HG03575 (cell line): ENCODE measurements around the gene AGPS.
"Not testable (repeated sequence)": the region's sequence is repeated elsewhere in the genome, so short reads cannot be mapped to it uniquely, and the experiment has no call there.

Experiments used
- ATAC-seq: cut with Tn5 transposase; IDR thresholded peaks from one replicate; pipeline ENCODE4 v1.9.1; 2021; ENCODE audit not compliant: unreplicated experiment, insufficient number of reproducible peaks, low FRiP score; ENCODE audit errors: extremely low read depth

The AGPS gene

GRCh38 chr2:177459756-177460155 is 67.2 kb downstream of the AGPS start:
- ATAC-seq = not testable (repeated sequence)

- no peak for ATAC-seq
Observed at GRCh38 chr2:177460973-177461585, 68.5 kb downstream of the AGPS start.

- no peak for ATAC-seq
Observed at GRCh38 chr2:177464549-177464948, 72.0 kb downstream of the AGPS start.

GRCh38 chr2:177465400-177466138 is 73.0 kb downstream of the AGPS start:
- ATAC-seq = no peak

GRCh38 chr2:177466337-177467195 is 74.0 kb downstream of the AGPS start:
- ATAC-seq = no peak

GRCh38 chr2:177467646-177468045 is 75.1 kb downstream of the AGPS start:
- ATAC-seq = no peak

GRCh38 chr2:177471990-177472389 is 79.4 kb downstream of the AGPS start:
- ATAC-seq = no peak

- ATAC-seq = no peak
Observed at GRCh38 chr2:177474301-177474700, 81.7 kb downstream of the AGPS start.

GRCh38 chr2:177474998-177475397 is 82.4 kb downstream of the AGPS start:
- ATAC-seq = no peak

- no peak for ATAC-seq
Observed at GRCh38 chr2:177476897-177477296, 84.3 kb downstream of the AGPS start.

GRCh38 chr2:177478029-177478428 is 85.5 kb downstream of the AGPS start:
- no peak for ATAC-seq

- no peak for ATAC-seq
Observed at GRCh38 chr2:177478907-177479306, 86.3 kb downstream of the AGPS start.

GRCh38 chr2:177482195-177482594 is 89.6 kb downstream of the AGPS start:
- no peak for ATAC-seq

- no peak for ATAC-seq
Observed at GRCh38 chr2:177483531-177483930, 91.0 kb downstream of the AGPS start.

GRCh38 chr2:177484180-177484795 is 91.7 kb downstream of the AGPS start:
- no peak for ATAC-seq

- ATAC-seq = not testable (repeated sequence)
Observed at GRCh38 chr2:177485657-177486056, 93.1 kb downstream of the AGPS start.

- ATAC-seq = no peak
Observed at GRCh38 chr2:177489719-177490301, 97.2 kb downstream of the AGPS start.

- no peak for ATAC-seq
Observed at GRCh38 chr2:177495945-177496344, 103.4 kb downstream of the AGPS start.

GRCh38 chr2:177496921-177497320 is 104.3 kb downstream of the AGPS start:
- ATAC-seq = no peak
